Liver (tissue), 3 donors: Measurements from ENCODE around the gene KRCC1.

Source experiments
- CTCF ChIP-seq: fragments of 150-350 bp; IDR thresholded peaks from 2 replicates; pipeline ENCODE4 v1.5.1; 2017; ENCODE audit warnings: improper control_type of control experiment, low read depth, low read length; ENCODE audit not compliant: missing input control
- EGR1 ChIP-seq, 2 donors: IDR thresholded peaks; 2 replicates each; pipeline ENCODE4 v1.6.1; 2016 to 2018; ENCODE audit warnings: antibody characterized with exemption in 2 of 2, low read depth in 2 of 2
- FOXA1 ChIP-seq: IDR thresholded peaks from 2 replicates; pipeline ENCODE4 v1.6.1; 2016; ENCODE audit warnings: antibody characterized with exemption
- FOXA2 ChIP-seq: IDR thresholded peaks from 2 replicates; pipeline ENCODE4 v1.6.1; 2016; ENCODE audit warnings: antibody characterized with exemption
- JUND ChIP-seq, 2 donors: IDR thresholded peaks; 2 replicates each; pipeline ENCODE4 v1.6.1; 2016; ENCODE audit warnings: antibody characterized with exemption in 2 of 2
- RAD21 ChIP-seq, 2 donors: IDR thresholded peaks; 2 replicates each; pipeline ENCODE4 v1.6.1; 2016; ENCODE audit warnings: antibody characterized with exemption in 2 of 2, mild to moderate bottlenecking in 2 of 2
- RXRA ChIP-seq, 2 donors: IDR thresholded peaks; 2 replicates each; pipeline ENCODE4 v1.6.1; 2017 to 2018; ENCODE audit warnings: antibody characterized with exemption in 2 of 2, mild to moderate bottlenecking in 1 of 2
- SP1 ChIP-seq: IDR thresholded peaks from 2 replicates; pipeline ENCODE4 v1.6.1; 2018; ENCODE audit warnings: antibody characterized with exemption, mild to moderate bottlenecking
- TAF1 ChIP-seq: conservative IDR thresholded peaks from 2 replicates; pipeline ENCODE4 v1.6.1; 2016; ENCODE audit warnings: antibody characterized with exemption, mild to moderate bottlenecking
- TF ChIP-seq, protein P1 (sequence below): IDR thresholded peaks from 2 replicates; pipeline ENCODE4 v1.6.1; 2016; ENCODE audit warnings: antibody characterized with exemption
- TF ChIP-seq, protein P2 (sequence below): IDR thresholded peaks from 2 replicates; pipeline ENCODE4 v1.6.1; 2016; ENCODE audit warnings: antibody characterized with exemption, mild to moderate bottlenecking
- TF ChIP-seq, protein P3 (sequence below): IDR thresholded peaks from 2 replicates; pipeline ENCODE4 v1.6.1; 2016; ENCODE audit warnings: antibody characterized with exemption
- donor health status: healthy.
- donor health status: healthy.

GRCh38 chr2:88097891-88098557, 42.4 kb upstream of the KRCC1 start:
- no peak for TF ChIP-seq TAF1
- TF ChIP-seq CTCF, result no peak
- TF ChIP-seq EGR1 (IDR thresholded peaks at IDR 0.05; ENCODE audit: low read depth in 2 of 2), result no peak
- TF ChIP-seq JUND (IDR thresholded peaks at IDR 0.05), result no peak
- no peak for TF ChIP-seq RAD21 (IDR thresholded peaks at IDR 0.05)
- TF ChIP-seq, protein P1, sequence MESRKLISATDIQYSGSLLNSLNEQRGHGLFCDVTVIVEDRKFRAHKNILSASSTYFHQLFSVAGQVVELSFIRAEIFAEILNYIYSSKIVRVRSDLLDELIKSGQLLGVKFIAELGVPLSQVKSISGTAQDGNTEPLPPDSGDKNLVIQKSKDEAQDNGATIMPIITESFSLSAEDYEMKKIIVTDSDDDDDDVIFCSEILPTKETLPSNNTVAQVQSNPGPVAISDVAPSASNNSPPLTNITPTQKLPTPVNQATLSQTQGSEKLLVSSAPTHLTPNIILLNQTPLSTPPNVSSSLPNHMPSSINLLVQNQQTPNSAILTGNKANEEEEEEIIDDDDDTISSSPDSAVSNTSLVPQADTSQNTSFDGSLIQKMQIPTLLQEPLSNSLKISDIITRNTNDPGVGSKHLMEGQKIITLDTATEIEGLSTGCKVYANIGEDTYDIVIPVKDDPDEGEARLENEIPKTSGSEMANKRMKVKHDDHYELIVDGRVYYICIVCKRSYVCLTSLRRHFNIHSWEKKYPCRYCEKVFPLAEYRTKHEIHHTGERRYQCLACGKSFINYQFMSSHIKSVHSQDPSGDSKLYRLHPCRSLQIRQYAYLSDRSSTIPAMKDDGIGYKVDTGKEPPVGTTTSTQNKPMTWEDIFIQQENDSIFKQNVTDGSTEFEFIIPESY, result no peak
- TF ChIP-seq RXRA (IDR thresholded peaks at IDR 0.05), result no peak
- TF ChIP-seq, protein P2, sequence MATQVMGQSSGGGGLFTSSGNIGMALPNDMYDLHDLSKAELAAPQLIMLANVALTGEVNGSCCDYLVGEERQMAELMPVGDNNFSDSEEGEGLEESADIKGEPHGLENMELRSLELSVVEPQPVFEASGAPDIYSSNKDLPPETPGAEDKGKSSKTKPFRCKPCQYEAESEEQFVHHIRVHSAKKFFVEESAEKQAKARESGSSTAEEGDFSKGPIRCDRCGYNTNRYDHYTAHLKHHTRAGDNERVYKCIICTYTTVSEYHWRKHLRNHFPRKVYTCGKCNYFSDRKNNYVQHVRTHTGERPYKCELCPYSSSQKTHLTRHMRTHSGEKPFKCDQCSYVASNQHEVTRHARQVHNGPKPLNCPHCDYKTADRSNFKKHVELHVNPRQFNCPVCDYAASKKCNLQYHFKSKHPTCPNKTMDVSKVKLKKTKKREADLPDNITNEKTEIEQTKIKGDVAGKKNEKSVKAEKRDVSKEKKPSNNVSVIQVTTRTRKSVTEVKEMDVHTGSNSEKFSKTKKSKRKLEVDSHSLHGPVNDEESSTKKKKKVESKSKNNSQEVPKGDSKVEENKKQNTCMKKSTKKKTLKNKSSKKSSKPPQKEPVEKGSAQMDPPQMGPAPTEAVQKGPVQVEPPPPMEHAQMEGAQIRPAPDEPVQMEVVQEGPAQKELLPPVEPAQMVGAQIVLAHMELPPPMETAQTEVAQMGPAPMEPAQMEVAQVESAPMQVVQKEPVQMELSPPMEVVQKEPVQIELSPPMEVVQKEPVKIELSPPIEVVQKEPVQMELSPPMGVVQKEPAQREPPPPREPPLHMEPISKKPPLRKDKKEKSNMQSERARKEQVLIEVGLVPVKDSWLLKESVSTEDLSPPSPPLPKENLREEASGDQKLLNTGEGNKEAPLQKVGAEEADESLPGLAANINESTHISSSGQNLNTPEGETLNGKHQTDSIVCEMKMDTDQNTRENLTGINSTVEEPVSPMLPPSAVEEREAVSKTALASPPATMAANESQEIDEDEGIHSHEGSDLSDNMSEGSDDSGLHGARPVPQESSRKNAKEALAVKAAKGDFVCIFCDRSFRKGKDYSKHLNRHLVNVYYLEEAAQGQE, result no peak
- no peak for TF ChIP-seq FOXA1
- TF ChIP-seq, protein P3, sequence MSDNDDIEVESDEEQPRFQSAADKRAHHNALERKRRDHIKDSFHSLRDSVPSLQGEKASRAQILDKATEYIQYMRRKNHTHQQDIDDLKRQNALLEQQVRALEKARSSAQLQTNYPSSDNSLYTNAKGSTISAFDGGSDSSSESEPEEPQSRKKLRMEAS, result no peak
- TF ChIP-seq SP1, result no peak
- no peak for TF ChIP-seq FOXA2
